ENCODE results near the gene RHOBTB1.
A peak's percentile ranks its signal among the peaks of the same experiment; 100 is the strongest.

RHOBTB1 gene

GRCh38 chr10:60958892-60959601, 15.1 kb upstream of the RHOBTB1 start:
- no peak overlapping the region for H3K4me3 ChIP-seq (replicated peaks; ENCODE audit: low read depth, low read length)
- TF ChIP-seq, protein P1, sequence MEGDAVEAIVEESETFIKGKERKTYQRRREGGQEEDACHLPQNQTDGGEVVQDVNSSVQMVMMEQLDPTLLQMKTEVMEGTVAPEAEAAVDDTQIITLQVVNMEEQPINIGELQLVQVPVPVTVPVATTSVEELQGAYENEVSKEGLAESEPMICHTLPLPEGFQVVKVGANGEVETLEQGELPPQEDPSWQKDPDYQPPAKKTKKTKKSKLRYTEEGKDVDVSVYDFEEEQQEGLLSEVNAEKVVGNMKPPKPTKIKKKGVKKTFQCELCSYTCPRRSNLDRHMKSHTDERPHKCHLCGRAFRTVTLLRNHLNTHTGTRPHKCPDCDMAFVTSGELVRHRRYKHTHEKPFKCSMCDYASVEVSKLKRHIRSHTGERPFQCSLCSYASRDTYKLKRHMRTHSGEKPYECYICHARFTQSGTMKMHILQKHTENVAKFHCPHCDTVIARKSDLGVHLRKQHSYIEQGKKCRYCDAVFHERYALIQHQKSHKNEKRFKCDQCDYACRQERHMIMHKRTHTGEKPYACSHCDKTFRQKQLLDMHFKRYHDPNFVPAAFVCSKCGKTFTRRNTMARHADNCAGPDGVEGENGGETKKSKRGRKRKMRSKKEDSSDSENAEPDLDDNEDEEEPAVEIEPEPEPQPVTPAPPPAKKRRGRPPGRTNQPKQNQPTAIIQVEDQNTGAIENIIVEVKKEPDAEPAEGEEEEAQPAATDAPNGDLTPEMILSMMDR (IDR thresholded peaks at IDR 0.05; ENCODE audit: low read length, missing control alignments), result no peak
- peak; percentile 56 for DNase-seq (ENCODE audit: low read depth)

DNA sequence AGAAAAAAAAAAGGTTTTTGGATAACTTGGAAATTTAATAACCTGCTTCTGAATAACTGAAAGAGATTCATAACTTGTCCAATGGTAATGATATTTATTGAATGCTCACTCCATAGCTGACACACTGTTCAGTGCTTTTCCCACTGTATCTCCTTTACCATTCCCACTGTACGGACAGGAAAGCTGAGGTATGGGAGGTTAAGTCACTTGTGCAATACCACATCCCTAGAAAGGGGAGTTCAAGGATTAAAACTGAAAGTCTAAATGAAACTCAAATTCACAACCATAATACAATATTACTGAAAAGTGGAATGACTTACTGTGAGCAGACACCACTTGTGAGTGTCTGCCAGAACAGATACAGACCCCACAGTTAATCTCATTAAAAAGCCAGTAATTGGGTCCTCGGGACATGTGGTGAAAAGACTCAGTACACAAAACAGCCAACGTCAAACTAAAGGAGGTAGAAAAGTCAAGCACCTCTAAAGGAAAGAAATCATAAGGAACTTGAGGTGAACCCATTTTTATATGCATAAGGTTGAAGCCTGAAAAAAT, 13.8 kb upstream of the RHOBTB1 start:
- no peak for DNase-seq (ENCODE audit: low read depth)
- H3K4me3 ChIP-seq (replicated peaks; ENCODE audit: low read depth, low read length), result no peak overlapping the region
- TF ChIP-seq, protein P1 (IDR thresholded peaks at IDR 0.05; ENCODE audit: low read length, missing control alignments), result no peak

GRCh38 chr10:60955957-60956425, 12.0 kb upstream of the RHOBTB1 start:
- peak; percentile 61 for DNase-seq (ENCODE audit: low read depth)
- TF ChIP-seq, protein P1 (IDR thresholded peaks at IDR 0.05; ENCODE audit: low read length, missing control alignments), result no peak

GRCh38 chr10:60955316-60955715, 11.3 kb upstream of the RHOBTB1 start:
- H3K4me3 ChIP-seq (replicated peaks; ENCODE audit: low read depth, low read length), result no peak overlapping the region
- no peak for DNase-seq (ENCODE audit: low read depth)
- TF ChIP-seq, protein P1 (IDR thresholded peaks at IDR 0.05; ENCODE audit: low read length, missing control alignments), result no peak

More at GRCh38 chr10:60955957-60956425, 12.0 kb upstream of the RHOBTB1 start:
- no peak overlapping the region for H3K4me3 ChIP-seq (replicated peaks; ENCODE audit: low read depth, low read length)

GRCh38 chr10:60954035-60954434, 10.1 kb upstream of the RHOBTB1 start:
- TF ChIP-seq, protein P1 (IDR thresholded peaks at IDR 0.05; ENCODE audit: low read length, missing control alignments), result no peak
- no peak overlapping the region for H3K4me3 ChIP-seq (replicated peaks; ENCODE audit: low read depth, low read length)
- DNase-seq (ENCODE audit: low read depth), result no peak

DNA sequence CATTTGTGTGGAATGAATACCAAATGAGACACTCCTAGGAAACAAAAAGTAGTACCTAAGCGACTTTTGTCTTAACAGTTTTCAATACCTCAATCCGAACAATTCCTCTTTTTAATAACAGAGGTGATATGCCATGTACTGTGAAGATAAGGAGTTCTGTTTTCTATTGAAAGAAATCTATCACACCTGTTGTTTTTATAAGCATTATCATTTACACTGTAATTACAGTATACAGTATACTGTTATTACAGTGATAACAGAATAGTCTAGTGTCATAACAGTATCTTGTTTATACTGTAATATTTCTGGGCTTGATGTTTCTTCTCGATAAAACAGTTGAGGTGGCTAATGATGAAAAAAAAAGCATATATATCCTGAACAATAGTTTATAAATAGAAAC, 9.4 kb upstream of the RHOBTB1 start:
- TF ChIP-seq, protein P1 (IDR thresholded peaks at IDR 0.05; ENCODE audit: low read length, missing control alignments), result no peak
- DNase-seq (ENCODE audit: low read depth), result no peak
- no peak overlapping the region for H3K4me3 ChIP-seq (replicated peaks; ENCODE audit: low read depth, low read length)

All from fibroblast of pulmonary artery (primary cell).